Endothelial cell of umbilical vein (primary cell): ENCODE results near the gene MAP6. TPM values are rescaled to one million over a fixed set of nuclear protein-coding genes. Genes with fewer than 3 reads are reported as not detected.

Source experiments
- BruUV-seq: library from RNA; stranded (reverse); fragments of 400-500 nt; replicated peaks from 2 replicates; lab custom pipeline; 2021; lab: Mats Ljungman, UMichigan
- CTCF ChIA-PET: fragments of 300-600, 350-600 bp; sonication (Branson Sonifier 250); formaldehyde crosslinking; loops from one replicate; lab custom pipeline; 2021; ENCODE audit warnings: antibody characterized with exemption, inconsistent platforms; lab: Charles Lee
- POLR2A ChIA-PET: fragments of 300-600, 350-600 bp; sonication (Branson Sonifier 250); formaldehyde crosslinking; loops from one replicate; lab custom pipeline; 2021; ENCODE audit warnings: antibody characterized with exemption, inconsistent platforms; lab: Charles Lee
- DNase-seq: peaks from one replicate; pipeline ENCODE4 v3.0.0-alpha.2; 2011; ENCODE audit warnings: low read depth, low spot score
- FAIRE-seq: peaks from 2 replicates; lab custom pipeline; 2011; peaks lifted over from hg19 to GRCh38; lab: Jason Lieb, UNC
- H2AFZ ChIP-seq: 2 replicates; pipeline ENCODE4 v1.6.0; 2012; ENCODE audit warnings: low read depth, low read length, control low read depth, inconsistent platforms
- H3K27ac ChIP-seq: 2 replicates; pipeline ENCODE4 v1.5.1; 2011; ENCODE audit warnings: low read depth, mild to moderate bottlenecking, control low read depth, low read length, moderate library complexity; ENCODE audit not compliant: insufficient read depth
- H3K27me3 ChIP-seq, 2 experiments: 2 replicates each; pipeline versions ENCODE4 v1.6.0 to v1.6.1; 2011; ENCODE audit warnings: low read length in 2 of 2, mixed read lengths in 1 of 2; ENCODE audit not compliant: control insufficient read depth in 2 of 2, insufficient read depth in 2 of 2
- H3K36me3 ChIP-seq, 2 experiments: 2 replicates in 1 of 2; 3 replicates in 1 of 2; pipeline ENCODE4 v1.5.1; 2011; ENCODE audit warnings: low read length in 2 of 2, mild to moderate bottlenecking in 1 of 2, moderate library complexity in 1 of 2; ENCODE audit not compliant: control insufficient read depth in 2 of 2, insufficient read depth in 2 of 2; ENCODE audit errors: extremely low read depth in 1 of 2
- H3K4me1 ChIP-seq: 3 replicates; pipeline ENCODE4 v1.5.1; 2011; ENCODE audit warnings: mild to moderate bottlenecking, low read length; ENCODE audit not compliant: control insufficient read depth, insufficient read depth; ENCODE audit errors: extremely low read depth
- H3K4me2 ChIP-seq: 2 replicates; pipeline ENCODE4 v1.6.1; 2011; ENCODE audit warnings: low read length, control low read depth, mixed read lengths; ENCODE audit not compliant: insufficient read depth
- H3K4me3 ChIP-seq, 3 experiments: fragments of 200-600 bp in 1 of 3; sonication (generic), shearing (Covaris generic) in 1 of 3; replicated peaks in 1 of 3; 2 replicates each; pipeline ENCODE4 v1.5.1; 2011 to 2016; ENCODE audit warnings: control low read depth in 3 of 3, low read length in 3 of 3, mild to moderate bottlenecking in 2 of 3, inconsistent platforms in 1 of 3, low read depth in 1 of 3, moderate library complexity in 1 of 3; ENCODE audit not compliant: insufficient read depth in 1 of 3
- H3K79me2 ChIP-seq: 2 replicates; pipeline ENCODE4 v1.6.0; 2012; ENCODE audit warnings: low read length, inconsistent platforms; ENCODE audit not compliant: control insufficient read depth, insufficient read depth
- H3K9ac ChIP-seq: replicated peaks from 2 replicates; pipeline ENCODE3; 2011; ENCODE audit warnings: low read length, control low read depth; ENCODE audit not compliant: insufficient read depth; ENCODE audit errors: extremely low read depth
- H3K9me1 ChIP-seq: replicated peaks from 3 replicates; pipeline ENCODE4 v1.6.0; 2011; ENCODE audit warnings: mild to moderate bottlenecking, low read length; ENCODE audit not compliant: control insufficient read depth, insufficient read depth; ENCODE audit errors: extremely low read depth
- H3K9me3 ChIP-seq: replicated peaks from 2 replicates; pipeline ENCODE4 v1.5.1; 2012; ENCODE audit warnings: low read length, inconsistent platforms; ENCODE audit not compliant: control insufficient read depth, insufficient read depth
- H4K20me1 ChIP-seq: replicated peaks from 2 replicates; pipeline ENCODE3; 2011; ENCODE audit warnings: mild to moderate bottlenecking, low read length; ENCODE audit not compliant: control insufficient read depth, insufficient read depth; ENCODE audit errors: extremely low read depth
- EZH2 ChIP-seq: IDR thresholded peaks from 2 replicates; pipeline ENCODE4 v1.6.1; 2012; ENCODE audit warnings: borderline replicate concordance, low read depth, mild to moderate bottlenecking, moderate library complexity, low read length, inconsistent platforms; ENCODE audit not compliant: severe bottlenecking
- FOS ChIP-seq: IDR thresholded peaks from 2 replicates; pipeline ENCODE4 v1.6.1; 2011; ENCODE audit warnings: mild to moderate bottlenecking, low read length, moderate library complexity, borderline replicate concordance; ENCODE audit not compliant: insufficient read depth
- GATA2 ChIP-seq: IDR thresholded peaks from 2 replicates; pipeline ENCODE4 v1.7.0; 2011; ENCODE audit warnings: low read depth, mild to moderate bottlenecking, moderate library complexity, mixed read lengths, low read length; ENCODE audit not compliant: insufficient read length, insufficient read depth
- JUN ChIP-seq: IDR thresholded peaks from 2 replicates; pipeline ENCODE4 v1.6.1; 2011; ENCODE audit warnings: borderline replicate concordance, low read depth; ENCODE audit not compliant: insufficient read length, insufficient read depth
- MYC ChIP-seq: IDR thresholded peaks from one replicate; pipeline ENCODE4 v1.6.1; 2011; ENCODE audit warnings: mild to moderate bottlenecking, low read depth, low read length
- POLR2A ChIP-seq: IDR thresholded peaks from 2 replicates; pipeline ENCODE4 v1.6.1; 2012; ENCODE audit warnings: low read depth, mild to moderate bottlenecking, control low read depth, low read length
- POLR2AphosphoS5 ChIP-seq: IDR thresholded peaks from 2 replicates; pipeline ENCODE4 v1.6.1; 2012; ENCODE audit warnings: low read depth, mild to moderate bottlenecking, control low read depth, low read length, moderate library complexity; ENCODE audit not compliant: insufficient read depth
- dilution Hi-C: fragments of 300-500 bp; cut with MboI; formaldehyde crosslinking; loops from one replicate; pipeline ENCODE4 v1.15.0; 2019; ENCODE audit warnings: low sequenced_read_pairs; ENCODE audit not compliant: extremely low pct_ligation_motif_present
- intact Hi-C: fragments of 100-400 bp; cut with micrococcal nuclease; formaldehyde crosslinking; loops from one replicate; pipeline ENCODE4 v1.10.0; 2022
- polyA plus RNA-seq, 4 experiments: library from polyadenylated mRNA; depleted of rRNA in 3 of 4; stranded (reverse) in 3 of 4; unstranded in 1 of 4; fragments of >200 nt; gene quantifications; 2 replicates each; pipeline versions ENCODE4 v1.2.1 to v1.2.3, GENCODE V29; 2011 to 2012; ENCODE audit warnings: missing spikeins in 1 of 4
- total RNA-seq: library from RNA; stranded (reverse); gene quantifications from 2 replicates; pipeline ENCODE4 v1.2.3, GENCODE V29; 2021
- TF ChIP-seq, protein P1 (sequence below), 2 donors: IDR thresholded peaks; 1 replicate in 1 of 2; 2 replicates in 1 of 2; pipeline ENCODE4 v1.5.1; 2011; ENCODE audit warnings: low read length in 2 of 2, mild to moderate bottlenecking in 2 of 2, moderate library complexity in 2 of 2, control low read depth in 1 of 2, inconsistent platforms in 1 of 2, low read depth in 1 of 2; ENCODE audit not compliant: insufficient read depth in 1 of 2; ENCODE audit errors: extremely low read depth in 1 of 2
- TF ChIP-seq, protein P2 (sequence below): IDR thresholded peaks from 2 replicates; pipeline ENCODE4 v1.6.1; 2011; ENCODE audit not compliant: insufficient read depth, insufficient read length

Gene MAP6
- total and polyA plus RNA-seq, 2 donors (not counting 3 experiments of a cell fraction or from before 2014, with no cell fraction given): 0.12 TPM; not detected in 1

DNA sequence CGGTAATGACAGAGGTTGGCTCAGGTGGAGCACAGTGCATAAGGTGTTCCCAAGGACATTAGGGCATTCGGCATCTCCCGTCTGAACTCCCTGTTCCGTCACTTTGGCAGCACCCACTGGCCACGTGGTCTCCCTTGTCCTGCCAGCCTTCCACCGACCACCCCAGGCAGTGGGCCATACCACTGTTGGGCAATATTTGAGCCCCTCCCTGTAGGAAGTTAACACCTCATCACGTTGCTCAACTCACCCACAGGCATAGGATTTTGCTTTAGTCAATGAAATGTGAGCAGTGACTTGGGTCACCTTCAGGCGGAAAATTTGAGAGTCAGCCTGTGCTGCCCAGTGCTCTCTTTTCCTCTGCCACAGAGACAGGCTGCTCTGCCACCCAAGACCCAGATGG is 62.7 kb downstream of the MAP6 start:
- DNase-seq (no peak), FAIRE-seq (no peak)
- H3K27me3 ChIP-seq: no peaks in the 10 kb centered on the region
- H4K20me1 ChIP-seq: no peaks in the 10 kb centered on the region
- H3K36me3 ChIP-seq: no peaks in the 10 kb centered on the region
- H3K79me2 ChIP-seq: no peaks in the 10 kb centered on the region
- BruUV-seq: no TSS peak
- intact Hi-C loops (no loop called here), dilution Hi-C loops (no loop called here)
- H3K27ac ChIP-seq: no peak overlapping the region
- peaks cover 24% of the 10 kb centered on the region for H3K4me1 ChIP-seq
- no peak overlapping the region for H2AFZ ChIP-seq
- ChIA-PET CTCF (no interaction called here), POLR2A (no interaction called here)
- H3K9me3 ChIP-seq: no peaks in the 10 kb centered on the region
- H3K9ac ChIP-seq: no peak overlapping the region
- no peak overlapping the region for H3K4me3 ChIP-seq
- H3K9me1 ChIP-seq: no peaks in the 10 kb centered on the region
- no peak overlapping the region for H3K4me2 ChIP-seq
- TF ChIP-seq GATA2 (no peak), POLR2A (no peak), EZH2 (no peak), POLR2AphosphoS5 (no peak), MYC (no peak), FOS (no peak), JUN (no peak)
- TF ChIP-seq, protein P1, sequence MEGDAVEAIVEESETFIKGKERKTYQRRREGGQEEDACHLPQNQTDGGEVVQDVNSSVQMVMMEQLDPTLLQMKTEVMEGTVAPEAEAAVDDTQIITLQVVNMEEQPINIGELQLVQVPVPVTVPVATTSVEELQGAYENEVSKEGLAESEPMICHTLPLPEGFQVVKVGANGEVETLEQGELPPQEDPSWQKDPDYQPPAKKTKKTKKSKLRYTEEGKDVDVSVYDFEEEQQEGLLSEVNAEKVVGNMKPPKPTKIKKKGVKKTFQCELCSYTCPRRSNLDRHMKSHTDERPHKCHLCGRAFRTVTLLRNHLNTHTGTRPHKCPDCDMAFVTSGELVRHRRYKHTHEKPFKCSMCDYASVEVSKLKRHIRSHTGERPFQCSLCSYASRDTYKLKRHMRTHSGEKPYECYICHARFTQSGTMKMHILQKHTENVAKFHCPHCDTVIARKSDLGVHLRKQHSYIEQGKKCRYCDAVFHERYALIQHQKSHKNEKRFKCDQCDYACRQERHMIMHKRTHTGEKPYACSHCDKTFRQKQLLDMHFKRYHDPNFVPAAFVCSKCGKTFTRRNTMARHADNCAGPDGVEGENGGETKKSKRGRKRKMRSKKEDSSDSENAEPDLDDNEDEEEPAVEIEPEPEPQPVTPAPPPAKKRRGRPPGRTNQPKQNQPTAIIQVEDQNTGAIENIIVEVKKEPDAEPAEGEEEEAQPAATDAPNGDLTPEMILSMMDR (IDR thresholded peaks at IDR 0.05; ENCODE audit: extremely low read depth in 1 of 2, insufficient read depth in 1 of 2, low read depth in 1 of 2, low read length in 2 of 2): no peak
- TF ChIP-seq, protein P2, sequence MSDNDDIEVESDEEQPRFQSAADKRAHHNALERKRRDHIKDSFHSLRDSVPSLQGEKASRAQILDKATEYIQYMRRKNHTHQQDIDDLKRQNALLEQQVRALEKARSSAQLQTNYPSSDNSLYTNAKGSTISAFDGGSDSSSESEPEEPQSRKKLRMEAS: no peak
